GM12874 (cell line): ENCODE data around the gene SPATA3.

ENCODE experiments used
- CTCF ChIP-seq: IDR thresholded peaks from 2 replicates; pipeline ENCODE4 v1.5.1; 2011; ENCODE audit warnings: low read depth, mild to moderate bottlenecking, control low read depth, low read length, moderate library complexity; ENCODE audit not compliant: insufficient read depth

Gene SPATA3

GRCh38 chr2:231000211-231000904 lies 4.4 kb downstream of the SPATA3 start:
- TF ChIP-seq CTCF, result no peak

DNA sequence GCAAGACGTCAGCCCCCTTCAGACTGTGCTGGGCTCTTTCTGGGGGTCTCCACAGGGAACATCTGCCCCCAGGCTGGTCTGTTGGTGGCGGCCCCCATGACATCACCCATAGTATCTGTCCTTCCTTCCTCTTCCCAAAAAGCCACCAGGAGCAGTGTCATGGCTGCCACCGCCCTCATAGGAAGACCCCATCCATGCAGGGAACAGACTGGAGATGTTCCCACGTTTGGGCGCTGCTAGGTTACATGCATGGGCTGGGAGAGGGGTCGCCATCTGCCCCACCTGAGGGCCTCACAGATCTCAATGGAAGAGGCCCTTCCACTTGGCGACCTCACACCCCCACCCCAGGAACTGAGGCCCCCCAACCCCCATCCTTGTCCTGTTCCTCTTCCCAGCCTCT lies 5.1 kb downstream of the SPATA3 start:
- TF ChIP-seq CTCF, result no peak

- TF ChIP-seq CTCF, result no peak
These were observed 6.0 kb downstream of the SPATA3 start for GRCh38 chr2:231001921-231002320.

DNA sequence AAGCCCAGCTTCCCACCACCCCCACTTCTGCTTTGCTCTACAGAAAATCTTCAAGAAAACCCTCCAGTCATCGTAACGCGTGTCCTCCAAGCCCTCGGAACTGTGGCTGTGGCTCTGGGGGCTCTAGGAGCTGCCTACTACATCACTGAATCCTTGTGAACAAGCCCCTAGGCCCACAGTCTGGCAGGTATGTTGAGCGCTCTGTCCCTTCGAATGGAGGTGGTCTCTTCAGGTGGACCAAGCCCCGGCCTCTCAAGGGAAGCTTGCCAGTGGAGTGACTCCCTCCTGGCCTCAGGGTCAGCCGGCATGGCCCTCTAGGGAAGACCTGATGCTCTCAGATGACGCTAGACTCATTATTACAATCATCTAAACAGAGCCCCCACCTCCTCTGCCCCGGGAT lies 6.7 kb downstream of the SPATA3 start:
- TF ChIP-seq CTCF, result no peak

- no peak for TF ChIP-seq CTCF
These were observed 7.3 kb downstream of the SPATA3 start for GRCh38 chr2:231003186-231003585.

DNA sequence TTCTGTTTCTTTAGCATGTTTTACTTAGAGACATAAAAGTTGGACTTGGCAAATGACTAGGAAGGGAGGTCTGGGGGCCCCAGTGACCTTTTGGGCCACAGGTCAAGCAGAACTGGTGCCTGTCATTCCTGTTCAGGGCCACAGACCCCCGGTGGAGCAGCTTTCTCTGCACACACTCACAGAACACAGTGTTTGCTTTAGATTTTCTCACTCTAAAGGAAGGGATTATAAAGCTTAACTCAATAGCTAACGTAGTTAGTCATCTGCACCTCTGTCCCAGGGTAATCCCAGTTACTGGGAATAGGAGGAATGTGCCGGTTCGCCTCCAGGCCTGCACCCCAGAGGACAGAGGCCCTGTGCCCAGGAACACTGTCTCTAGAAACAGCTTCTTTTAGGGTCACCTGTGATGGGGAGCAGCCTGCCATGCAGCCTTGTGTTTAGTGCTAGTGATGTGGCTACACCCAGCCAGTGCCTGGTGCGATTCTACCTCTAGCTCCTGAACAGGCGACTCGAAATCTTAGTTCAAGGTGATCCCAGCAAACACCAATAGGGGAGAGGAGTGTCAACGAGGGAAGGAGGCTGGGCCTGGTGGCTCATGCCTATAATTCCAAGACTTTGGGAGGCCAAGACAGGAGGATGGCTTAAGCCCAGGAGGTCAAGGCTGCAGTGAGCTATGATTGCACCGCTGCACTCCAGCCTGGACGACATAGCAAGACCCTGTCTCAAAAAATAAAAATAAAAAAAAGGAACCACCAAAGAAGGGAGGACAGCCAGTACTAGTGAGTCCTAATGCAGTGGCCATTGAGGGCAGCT lies 11.6 kb downstream of the SPATA3 start:
- no peak for TF ChIP-seq CTCF

GRCh38 chr2:231008131-231008530 lies 12.2 kb downstream of the SPATA3 start:
- TF ChIP-seq CTCF, result no peak
